Epithelial cell of proximal tubule (primary cell): Measurements from ENCODE around the gene FAM78B. TPM values are rescaled to one million over a fixed set of nuclear protein-coding genes. Genes with fewer than 3 reads are reported as not detected.
A peak's percentile ranks its signal among the peaks of the same experiment; 100 is the strongest.

Experiments
- DNase-seq: peaks from one replicate; pipeline ENCODE4 v3.0.0-alpha.2; 2011; ENCODE audit warnings: low read depth
- H3K4me3 ChIP-seq: 2 replicates; pipeline ENCODE4 v1.5.1; 2011; ENCODE audit warnings: low read depth, mild to moderate bottlenecking, low read length
- CTCF ChIP-seq: conservative IDR thresholded peaks from 2 replicates; pipeline ENCODE4 v1.5.1; 2012; ENCODE audit warnings: low read depth, mild to moderate bottlenecking, low read length
- total RNA-seq: library from RNA; depleted of rRNA; stranded (reverse); fragments of >200 nt; gene quantifications from 2 replicates; pipeline ENCODE4 v1.2.3, GENCODE V29; 2015

FAM78B gene
- total RNA-seq, 1 donor from 2014 or later, result not detected

GRCh38 chr1:166166329-166166697 is 488 bp downstream of the FAM78B start:
- peak overlapping the region; percentile 55 for H3K4me3 ChIP-seq
- no peak for TF ChIP-seq CTCF
- DNase-seq, result no peak

GRCh38 chr1:166165661-166166328 is 1.0 kb downstream of the FAM78B start:
- H3K4me3 ChIP-seq, result peak overlapping the region; percentile 55
- DNase-seq, result no peak
- TF ChIP-seq CTCF, result no peak

GRCh38 chr1:166164995-166165660 is 1.7 kb downstream of the FAM78B start:
- TF ChIP-seq CTCF, result peak; percentile 50
- DNase-seq, result no peak
- peak overlapping the region; percentile 55 for H3K4me3 ChIP-seq

GRCh38 chr1:166164646-166164994 is 2.2 kb downstream of the FAM78B start:
- H3K4me3 ChIP-seq, result peak overlapping the region; percentile 55
- no peak for TF ChIP-seq CTCF
- no peak for DNase-seq

- no peak for DNase-seq
- TF ChIP-seq CTCF, result no peak
- no peak overlapping the region for H3K4me3 ChIP-seq
Observed at GRCh38 chr1:166159656-166160055, 7.1 kb downstream of the FAM78B start.

GRCh38 chr1:166156674-166157073 is 10.1 kb downstream of the FAM78B start:
- no peak overlapping the region for H3K4me3 ChIP-seq
- TF ChIP-seq CTCF, result no peak
- DNase-seq, result no peak

- no peak for DNase-seq
- no peak for TF ChIP-seq CTCF
- no peak overlapping the region for H3K4me3 ChIP-seq
Observed at GRCh38 chr1:166155108-166155507, 11.7 kb downstream of the FAM78B start.
